HG03442 (cell line): ENCODE data around the gene PFKP.
A peak's percentile ranks its signal among the peaks of the same experiment; 100 is the strongest.

ENCODE experiments used
- ATAC-seq: cut with Tn5 transposase; IDR thresholded peaks from one replicate; pipeline ENCODE4 v1.9.1; 2021; ENCODE audit warnings: mild to moderate bottlenecking, moderate library complexity; ENCODE audit not compliant: unreplicated experiment

PFKP gene

GRCh38 chr10:3068968-3069737 lies 1.8 kb downstream of the PFKP start:
- peak; percentile 33 for ATAC-seq

DNA sequence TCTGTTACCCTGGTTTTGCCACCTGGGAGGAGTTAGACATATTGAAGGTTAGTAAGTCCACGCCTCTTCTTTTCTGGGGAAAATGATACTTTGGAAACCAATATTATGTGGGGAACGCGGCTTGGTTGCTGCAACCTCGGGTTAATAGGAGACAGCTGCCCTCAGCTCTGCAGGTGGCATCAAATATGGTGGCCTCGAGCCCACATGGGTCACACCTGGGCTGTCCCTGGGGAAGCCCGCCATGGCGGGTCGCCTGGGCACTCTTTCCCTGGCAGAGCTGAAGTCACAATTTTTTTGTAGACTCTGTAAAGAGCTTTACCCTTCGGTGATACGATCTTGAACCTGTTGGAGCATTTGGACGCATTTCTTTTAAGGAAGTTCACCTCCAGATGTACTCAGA lies 2.5 kb downstream of the PFKP start:
- no peak for ATAC-seq

DNA sequence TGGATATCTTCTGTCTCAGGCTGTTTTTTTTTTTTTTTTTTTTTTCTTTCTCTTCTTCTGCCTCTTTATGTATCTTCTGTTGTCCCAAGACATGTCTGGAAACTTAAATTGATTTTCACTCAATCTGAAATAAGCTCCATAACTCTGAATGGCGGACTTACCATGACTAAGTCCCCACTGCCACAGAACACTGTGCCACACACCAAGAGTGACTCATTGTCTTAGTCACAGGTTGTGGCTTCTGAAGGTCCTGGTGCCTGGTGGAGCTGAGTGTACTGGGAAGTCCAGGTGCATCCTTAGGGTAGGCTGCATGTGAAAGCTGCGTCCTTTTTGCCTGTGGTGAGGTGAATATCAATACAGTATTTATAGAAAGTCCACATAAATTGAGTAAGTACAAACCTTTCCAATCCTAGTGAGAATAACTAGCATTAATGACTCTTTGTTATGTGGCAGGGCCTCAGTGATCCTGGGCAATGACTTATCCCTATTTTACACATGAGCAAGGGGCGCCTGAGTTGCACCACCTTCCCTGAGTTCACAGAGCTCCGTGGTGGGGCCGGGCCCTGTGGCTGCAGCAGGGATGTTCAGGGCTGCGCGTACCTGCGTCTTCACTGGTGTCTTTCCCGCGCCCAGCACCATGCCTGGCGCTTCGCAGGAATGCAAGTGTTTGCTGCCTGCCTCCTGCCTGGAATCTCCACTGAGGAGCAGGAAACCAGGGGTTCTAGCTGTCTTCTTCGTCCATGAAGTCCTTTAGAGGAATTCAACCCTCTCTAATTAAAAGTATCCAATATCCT lies 4.3 kb downstream of the PFKP start:
- no peak for ATAC-seq

DNA sequence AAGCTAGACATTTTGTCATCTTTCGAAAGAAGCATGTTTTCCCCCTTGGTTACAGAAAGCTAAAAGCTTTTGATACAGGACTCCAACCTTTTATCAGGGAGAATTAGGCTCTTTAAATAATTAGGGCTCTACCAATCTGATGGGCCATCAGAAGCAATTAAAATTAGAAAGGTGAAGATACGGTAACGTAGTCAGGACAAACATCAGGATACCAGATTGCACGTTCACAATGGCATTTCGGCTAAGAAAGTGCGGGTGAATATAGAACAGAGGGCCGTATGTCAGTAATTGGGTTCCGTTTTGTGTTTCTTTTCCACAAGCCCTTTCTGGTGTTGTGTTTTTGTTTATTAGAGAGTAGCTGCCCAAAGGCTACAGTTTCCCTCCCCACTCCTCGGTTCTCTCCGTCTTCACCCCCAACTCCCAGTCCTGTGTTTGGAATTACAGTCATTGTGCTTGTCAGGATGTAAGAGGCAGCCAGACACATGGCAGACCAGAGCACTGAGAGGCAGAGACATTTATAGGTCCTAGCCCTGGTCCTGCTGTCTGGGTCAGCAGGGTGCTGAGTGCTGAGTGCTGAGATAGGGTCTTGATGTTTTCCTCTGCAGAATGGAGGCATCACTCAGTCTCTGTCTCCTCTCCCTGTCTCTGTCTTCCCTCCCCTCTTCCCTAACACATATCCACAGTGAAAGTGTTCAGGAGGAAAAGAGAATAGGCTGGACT lies 5.5 kb downstream of the PFKP start:
- no peak for ATAC-seq

GRCh38 chr10:3074145-3074665 lies 6.9 kb downstream of the PFKP start:
- no peak for ATAC-seq

GRCh38 chr10:3074985-3075600 lies 7.7 kb downstream of the PFKP start:
- no peak for ATAC-seq

DNA sequence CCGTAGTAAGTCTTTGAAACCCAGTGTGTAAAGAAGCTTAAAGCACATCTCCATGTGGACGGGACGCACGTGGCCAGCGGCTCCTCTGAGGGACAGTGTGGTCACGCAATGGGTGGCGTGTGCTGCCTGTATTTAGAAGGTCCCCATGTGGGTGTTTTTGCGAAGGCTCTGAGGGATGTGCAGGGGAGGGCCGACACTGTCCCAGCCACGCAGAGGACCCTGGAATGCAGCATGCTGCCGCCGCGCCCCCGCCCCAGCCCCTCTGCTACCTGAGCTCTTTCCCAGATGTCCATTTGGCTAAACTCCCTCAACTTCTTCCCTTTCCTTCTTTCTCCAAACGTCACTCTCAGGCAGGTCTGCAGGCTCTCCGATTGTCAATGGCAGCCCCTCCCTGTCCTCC lies 8.8 kb downstream of the PFKP start:
- no peak for ATAC-seq

- no peak for ATAC-seq
Observed at GRCh38 chr10:3077509-3077908, 10.2 kb downstream of the PFKP start.

GRCh38 chr10:3077940-3078630 lies 10.7 kb downstream of the PFKP start:
- no peak for ATAC-seq

GRCh38 chr10:3081383-3081981 lies 14.1 kb downstream of the PFKP start:
- ATAC-seq: no peak

GRCh38 chr10:3082290-3082689 lies 14.9 kb downstream of the PFKP start:
- no peak for ATAC-seq

DNA sequence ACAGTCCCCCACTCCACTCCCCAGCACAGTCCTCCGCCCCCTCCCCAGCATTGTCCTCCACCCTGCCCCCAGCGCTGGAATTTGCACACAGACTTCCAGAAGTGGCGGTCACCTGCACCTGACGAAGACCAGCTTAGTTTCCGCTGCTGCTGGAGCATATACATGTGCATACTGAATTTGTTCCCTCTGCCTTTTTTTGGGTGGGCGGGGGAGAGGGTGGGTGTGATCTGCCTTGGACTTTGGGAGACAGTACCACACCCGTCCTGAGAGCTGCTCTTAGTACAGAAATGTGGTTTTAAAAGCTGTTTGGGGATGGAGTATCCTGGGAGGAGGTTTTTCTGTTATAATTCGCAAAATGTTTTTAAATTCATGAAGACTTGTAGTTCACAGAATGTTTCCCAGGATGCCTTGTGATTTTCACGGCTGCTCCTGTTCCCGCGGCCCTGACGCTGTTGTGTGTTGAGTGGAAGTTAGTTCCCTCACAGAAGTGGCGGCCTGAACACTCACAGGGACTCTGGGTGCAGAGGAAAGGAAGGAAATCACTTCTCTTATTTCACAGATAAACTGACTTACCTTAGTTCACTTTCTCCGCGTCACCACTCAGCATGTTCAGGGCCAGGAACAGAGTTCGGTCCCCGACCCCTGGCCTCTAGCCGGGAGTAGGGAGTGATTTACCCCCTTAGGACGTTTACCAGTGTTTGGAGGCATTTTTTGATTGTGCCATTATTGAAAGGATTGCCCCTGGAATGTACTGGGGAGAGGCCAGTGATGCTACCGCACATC lies 18.6 kb downstream of the PFKP start:
- no peak for ATAC-seq

GRCh38 chr10:3090388-3090787 lies 23.0 kb downstream of the PFKP start:
- no peak for ATAC-seq

DNA sequence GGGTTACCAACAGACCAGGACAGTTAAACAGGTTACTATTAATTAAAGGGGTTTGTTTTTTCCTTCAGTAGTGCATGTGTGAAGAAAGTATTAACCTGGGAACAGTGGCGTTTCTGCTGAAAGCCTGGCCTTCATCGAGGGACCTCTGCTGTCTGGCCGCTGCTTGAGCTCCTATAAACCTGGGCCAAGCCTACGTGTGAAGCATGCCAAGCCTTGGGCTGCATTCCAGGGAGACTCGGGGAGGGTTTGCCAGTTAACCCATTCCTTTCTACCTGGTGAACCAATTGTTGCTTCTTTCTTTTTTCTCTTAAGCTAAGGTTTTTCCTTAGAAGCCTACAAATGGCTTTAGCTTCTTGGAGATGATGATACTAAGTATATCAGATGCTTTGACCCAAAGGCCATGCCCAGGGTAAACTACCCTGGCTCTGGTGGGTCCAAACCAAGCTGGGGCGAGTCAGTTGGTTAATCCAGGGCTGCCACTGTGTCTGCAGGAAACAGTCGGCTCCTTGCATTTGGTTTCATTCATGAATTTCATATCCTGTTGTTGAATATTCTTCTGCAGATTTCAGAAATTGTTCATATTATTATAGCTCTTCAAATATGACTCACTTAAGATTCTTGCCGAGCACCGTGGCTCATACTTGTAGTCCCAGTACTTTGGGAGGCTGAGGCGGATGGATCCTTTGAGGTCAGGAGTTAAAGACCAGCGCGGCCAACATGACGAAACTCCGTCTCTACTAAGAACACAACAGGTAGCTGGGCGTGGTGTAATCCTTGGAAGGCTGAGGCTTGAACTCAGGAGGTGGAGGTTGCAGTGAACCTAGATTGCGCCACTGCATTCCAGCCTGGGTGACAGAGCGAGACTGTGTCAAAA lies 23.8 kb downstream of the PFKP start:
- no peak for ATAC-seq

DNA sequence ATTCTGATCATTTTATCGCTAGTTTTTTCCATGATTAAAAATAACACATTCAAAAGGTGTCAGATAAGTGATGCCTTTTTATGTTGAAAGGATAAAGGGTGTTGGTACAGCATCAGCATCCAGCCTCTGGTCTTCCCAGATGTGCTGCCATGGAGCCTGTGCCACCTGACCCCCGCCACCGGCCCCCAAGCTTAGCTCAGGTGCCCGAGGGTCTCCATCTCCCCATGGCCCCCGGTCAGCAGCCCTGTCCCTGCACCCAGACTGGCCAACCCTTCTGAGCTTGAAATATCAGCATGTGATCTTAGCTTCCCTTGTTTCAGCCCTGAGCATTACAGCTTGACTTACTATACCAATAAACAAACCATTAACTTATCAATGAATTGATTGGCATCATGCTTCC lies 24.6 kb downstream of the PFKP start:
- ATAC-seq: no peak

- ATAC-seq: no peak
Observed at GRCh38 chr10:3093996-3094395, 26.6 kb downstream of the PFKP start.

- no peak for ATAC-seq
Observed at GRCh38 chr10:3094609-3095036, 27.3 kb downstream of the PFKP start.
